Measurements from ENCODE around the gene PRKN. TPM values are rescaled to one million over a fixed set of nuclear protein-coding genes. Genes with fewer than 3 reads are reported as not detected.
A peak's percentile ranks its signal among the peaks of the same experiment; 100 is the strongest.

The PRKN gene
- total RNA-seq, 2 donors from 2014 or later: 6.7 to 8.2 TPM

DNA sequence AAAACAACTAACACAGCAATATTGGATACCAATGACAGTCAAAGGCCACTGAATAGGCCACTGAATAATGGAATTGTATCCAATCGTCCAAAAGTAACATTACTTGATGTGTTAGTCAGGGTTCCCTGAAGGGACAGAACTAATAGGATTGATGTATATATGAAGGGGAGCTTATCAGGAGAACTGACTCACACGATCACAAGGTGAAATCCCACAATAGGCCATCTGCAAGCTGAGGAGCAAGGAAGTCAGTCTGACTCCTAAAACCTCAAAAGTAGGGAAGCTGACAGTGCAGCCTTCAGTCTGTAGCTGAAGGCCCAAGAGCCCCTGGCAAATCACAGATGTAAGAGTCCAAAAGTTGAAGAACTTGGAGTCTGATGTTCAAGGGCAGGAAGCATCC, 571.4 kb downstream of the PRKN start:
- no peaks in the 10 kb centered on the region for H3K9me3 ChIP-seq

DNA sequence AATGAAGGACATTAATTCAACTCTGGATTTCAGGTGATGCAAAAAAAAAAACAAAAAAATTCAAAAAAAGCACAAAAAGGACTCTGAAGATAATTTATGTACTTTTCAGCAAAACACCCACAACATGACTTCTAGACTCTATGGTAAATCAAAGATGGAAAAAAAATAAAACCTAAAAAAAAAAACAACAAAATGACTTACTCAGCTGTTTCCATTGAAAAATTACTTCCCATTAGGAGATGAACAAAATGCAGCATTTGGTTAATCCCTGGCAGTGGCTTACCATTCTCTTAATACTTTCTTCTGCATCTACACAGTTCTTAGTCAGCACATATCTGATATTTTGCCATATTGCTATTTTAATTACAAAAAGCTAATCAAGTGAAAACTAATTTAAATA, 572.6 kb downstream of the PRKN start:
- no peak for ATAC-seq
- Histone ChIP-seq H3K9me3 (no peaks in the 10 kb centered on the region), H3K4me1 (no peaks in the 10 kb centered on the region), H3K36me3 (replicated peaks in 1 of 2; ENCODE audit: insufficient read depth in 1 of 2, low read depth in 2 of 2) (no peaks in the 10 kb centered on the region), H3K27me3 (no peaks in the 10 kb centered on the region), H3K4me3 (no peak overlapping the region), H3K27ac (no peak overlapping the region)
- intact Hi-C loops (cut with DNase I): no loop called here
- DNase-seq: no peak
- TF ChIP-seq, protein P1, sequence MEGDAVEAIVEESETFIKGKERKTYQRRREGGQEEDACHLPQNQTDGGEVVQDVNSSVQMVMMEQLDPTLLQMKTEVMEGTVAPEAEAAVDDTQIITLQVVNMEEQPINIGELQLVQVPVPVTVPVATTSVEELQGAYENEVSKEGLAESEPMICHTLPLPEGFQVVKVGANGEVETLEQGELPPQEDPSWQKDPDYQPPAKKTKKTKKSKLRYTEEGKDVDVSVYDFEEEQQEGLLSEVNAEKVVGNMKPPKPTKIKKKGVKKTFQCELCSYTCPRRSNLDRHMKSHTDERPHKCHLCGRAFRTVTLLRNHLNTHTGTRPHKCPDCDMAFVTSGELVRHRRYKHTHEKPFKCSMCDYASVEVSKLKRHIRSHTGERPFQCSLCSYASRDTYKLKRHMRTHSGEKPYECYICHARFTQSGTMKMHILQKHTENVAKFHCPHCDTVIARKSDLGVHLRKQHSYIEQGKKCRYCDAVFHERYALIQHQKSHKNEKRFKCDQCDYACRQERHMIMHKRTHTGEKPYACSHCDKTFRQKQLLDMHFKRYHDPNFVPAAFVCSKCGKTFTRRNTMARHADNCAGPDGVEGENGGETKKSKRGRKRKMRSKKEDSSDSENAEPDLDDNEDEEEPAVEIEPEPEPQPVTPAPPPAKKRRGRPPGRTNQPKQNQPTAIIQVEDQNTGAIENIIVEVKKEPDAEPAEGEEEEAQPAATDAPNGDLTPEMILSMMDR (IDR thresholded peaks at IDR 0.05): no peak
- no peak for TF ChIP-seq POLR2A (IDR thresholded peaks at IDR 0.05)

More for the DNA sequence above, 571.4 kb downstream of the PRKN start:
- no peak for TF ChIP-seq POLR2A (IDR thresholded peaks at IDR 0.05)
- TF ChIP-seq, protein P1 (IDR thresholded peaks at IDR 0.05): no peak
- DNase-seq: peak in 1 of 4 donors; percentile 6
- 65 to 74% methylated on average over 2 of the region's 2 CpGs for WGBS, 2 donors
- H3K36me3 ChIP-seq (replicated peaks in 1 of 2; ENCODE audit: insufficient read depth in 1 of 2, low read depth in 2 of 2): no peaks in the 10 kb centered on the region
- no peak overlapping the region for H3K27ac ChIP-seq
- no peaks in the 10 kb centered on the region for H3K27me3 ChIP-seq
- H3K4me3 ChIP-seq: no peak overlapping the region
- ATAC-seq: no peak
- intact Hi-C loops (cut with DNase I): no loop called here
- H3K4me1 ChIP-seq: no peaks in the 10 kb centered on the region

DNA sequence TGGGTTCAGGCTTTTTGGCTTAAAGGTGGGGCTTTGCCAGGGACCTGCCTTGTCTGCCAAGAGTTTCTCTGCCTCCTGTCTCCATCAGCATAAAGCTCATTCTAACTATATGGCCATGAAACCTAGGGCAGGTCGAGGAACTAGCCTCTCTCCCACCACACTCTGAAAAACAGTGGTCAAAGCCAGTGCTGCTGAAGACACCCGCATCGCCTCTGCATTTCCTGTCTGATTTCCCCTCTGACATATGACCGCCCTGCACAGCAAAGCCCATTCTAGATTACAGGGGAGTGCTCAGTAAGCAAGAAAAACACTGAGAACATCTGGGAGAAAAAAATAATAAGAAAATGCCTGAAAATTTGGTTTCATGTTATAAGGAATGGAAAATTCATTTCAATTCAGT, 573.6 kb downstream of the PRKN start:
- Histone ChIP-seq H3K9me3 (no peaks in the 10 kb centered on the region), H3K4me1 (no peaks in the 10 kb centered on the region), H3K27me3 (no peaks in the 10 kb centered on the region), H3K36me3 (replicated peaks in 1 of 2; ENCODE audit: insufficient read depth in 1 of 2, low read depth in 2 of 2) (no peaks in the 10 kb centered on the region), H3K4me3 (no peak overlapping the region), H3K27ac (no peak overlapping the region)
- peak in 1 of 4 donors; percentile 6 for DNase-seq
- no peak for ATAC-seq
- WGBS, 2 donors: 85 to 89% methylated on average over 4 of the region's 4 CpGs
- TF ChIP-seq POLR2A (IDR thresholded peaks at IDR 0.05): no peak
- TF ChIP-seq, protein P1 (IDR thresholded peaks at IDR 0.05): no peak
- intact Hi-C loops (cut with DNase I): no loop called here

DNA sequence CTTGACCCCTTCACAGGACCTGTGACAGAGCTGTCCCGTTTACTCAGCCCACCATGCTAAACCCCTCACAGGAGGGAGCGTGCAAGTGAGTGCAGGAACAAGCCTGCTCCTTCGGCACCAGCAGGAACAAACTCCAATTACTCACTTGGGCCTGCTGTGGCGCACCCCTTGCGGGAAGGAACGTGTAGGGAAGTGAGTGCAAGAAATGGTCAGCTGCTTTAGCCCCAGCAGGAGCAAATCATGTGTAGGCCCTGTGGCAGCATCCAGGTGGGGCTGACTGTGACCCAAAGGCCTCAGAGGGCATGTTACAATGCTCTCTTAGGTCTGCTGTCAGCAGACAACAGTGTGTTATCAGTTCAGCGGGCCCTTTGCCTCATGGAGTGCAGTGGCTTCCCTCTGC, 574.4 kb downstream of the PRKN start:
- H3K4me1 ChIP-seq: no peaks in the 10 kb centered on the region
- no peak overlapping the region for H3K4me3 ChIP-seq
- TF ChIP-seq, protein P1 (IDR thresholded peaks at IDR 0.05): no peak
- no peak for TF ChIP-seq POLR2A (IDR thresholded peaks at IDR 0.05)
- no peaks in the 10 kb centered on the region for H3K36me3 ChIP-seq (replicated peaks in 1 of 2; ENCODE audit: insufficient read depth in 1 of 2, low read depth in 2 of 2)
- no peaks in the 10 kb centered on the region for H3K9me3 ChIP-seq
- H3K27ac ChIP-seq: no peak overlapping the region
- 85% methylated on average over 7 of the region's 7 CpGs for WGBS, 2 donors
- DNase-seq (peak in 1 of 4 donors; percentile 20), ATAC-seq (no peak)
- intact Hi-C loops (cut with DNase I): no loop called here
- no peaks in the 10 kb centered on the region for H3K27me3 ChIP-seq

DNA sequence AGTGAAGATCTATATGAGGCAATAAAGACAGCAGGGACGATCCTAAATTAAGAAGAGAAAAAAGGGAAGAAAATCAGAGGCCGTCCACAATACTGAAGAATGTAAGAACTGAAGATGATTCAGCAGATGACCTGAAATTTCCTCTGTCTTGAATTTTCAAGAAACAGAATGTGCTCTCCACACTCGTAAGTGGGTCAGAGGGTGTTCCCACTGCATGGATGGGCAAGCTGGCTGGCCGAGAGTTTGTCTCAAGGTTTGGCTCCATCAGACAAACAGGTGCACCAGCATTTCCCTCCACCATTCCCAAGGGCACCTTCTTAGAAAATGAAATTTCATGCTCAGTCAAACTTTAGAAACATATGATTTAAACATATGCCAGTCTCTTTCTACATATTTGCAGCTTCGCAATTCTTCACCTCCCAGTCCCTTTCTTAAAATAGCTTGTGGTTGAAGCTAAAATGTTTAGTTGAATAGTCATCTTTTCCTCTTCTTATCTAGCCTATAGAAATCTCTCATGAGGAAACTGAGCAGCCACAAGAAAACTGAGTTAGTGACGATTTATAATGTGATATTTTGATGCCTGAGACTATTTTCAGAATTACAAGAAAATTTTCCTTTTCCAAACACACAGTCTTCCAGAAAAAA, 576.4 kb downstream of the PRKN start:
- ATAC-seq: no peak
- Histone ChIP-seq H3K4me1 (no peaks in the 10 kb centered on the region), H3K27ac (peak overlapping the region in 1 of 4 donors; percentile 36), H3K27me3 (no peaks in the 10 kb centered on the region), H3K36me3 (replicated peaks in 1 of 2; ENCODE audit: insufficient read depth in 1 of 2, low read depth in 2 of 2) (no peaks in the 10 kb centered on the region), H3K9me3 (no peaks in the 10 kb centered on the region), H3K4me3 (no peak overlapping the region)
- intact Hi-C loops (cut with DNase I): no loop called here
- DNase-seq: peak in 1 of 4 donors; percentile 14
- 61 to 74% methylated on average over 6 of the region's 6 CpGs for WGBS, 2 donors
- TF ChIP-seq, protein P1 (IDR thresholded peaks at IDR 0.05): no peak
- TF ChIP-seq POLR2A (IDR thresholded peaks at IDR 0.05): no peak
